Neural crest cell (in vitro differentiated cells): ENCODE measurements around the gene SEMA4D. TPM values are rescaled to one million over a fixed set of nuclear protein-coding genes. Genes with fewer than 3 reads are reported as not detected.

Source experiments
- DNase-seq: peaks from one replicate; pipeline ENCODE4 v3.0.0; 2021; ENCODE audit warnings: low read depth, mixed read lengths, low spot score
- H3K27ac Mint-ChIP-seq: one replicate; pipeline ENCODE4 v1.8.0; 2021; ENCODE audit warnings: mild to moderate bottlenecking, mixed read lengths; ENCODE audit not compliant: unreplicated experiment
- H3K27me3 Mint-ChIP-seq: 2 replicates; pipeline ENCODE4 v1.8.0; 2021; ENCODE audit warnings: low read depth, mild to moderate bottlenecking, mixed read lengths
- H3K36me3 Mint-ChIP-seq: 2 replicates; pipeline ENCODE4 v1.8.0; 2021; ENCODE audit warnings: low read depth, mild to moderate bottlenecking, mixed read lengths
- H3K4me1 Mint-ChIP-seq: 2 replicates; pipeline ENCODE4 v1.8.0; 2021; ENCODE audit warnings: mixed read lengths
- H3K4me3 Mint-ChIP-seq: one replicate; pipeline ENCODE4 v1.8.0; 2021; ENCODE audit warnings: mild to moderate bottlenecking, mixed read lengths
- H3K9me3 Mint-ChIP-seq: 2 replicates; pipeline ENCODE4 v1.8.0; 2021; ENCODE audit warnings: mixed read lengths
- CTCF ChIP-seq: fragments of 200-600 bp; sonication (generic); conservative IDR thresholded peaks from 2 replicates; pipeline ENCODE4 v1.5.0; 2021; ENCODE audit warnings: antibody characterized with exemption, mild to moderate bottlenecking
- total RNA-seq: library from RNA; stranded (reverse); gene quantifications from 2 replicates; pipeline ENCODE4 v1.2.1, GENCODE V29; 2021

The SEMA4D gene
- total RNA-seq, 1 donor from 2014 or later, result 33.5 TPM

GRCh38 chr9:89414670-89415324 lies 83.1 kb downstream of the SEMA4D start:
- DNase-seq, result no peak
- Mint-ChIP-seq H3K27me3 (peaks cover 93% of the 10 kb centered on the region), H3K27ac (no peak overlapping the region), H3K36me3 (peaks cover 10% of the 10 kb centered on the region), H3K4me1 (peaks cover 22% of the 10 kb centered on the region), H3K9me3 (no peaks in the 10 kb centered on the region), H3K4me3 (no peak overlapping the region)
- no peak for TF ChIP-seq CTCF

GRCh38 chr9:89413963-89414638 lies 83.8 kb downstream of the SEMA4D start:
- Mint-ChIP-seq H3K9me3 (no peaks in the 10 kb centered on the region), H3K27me3 (peaks cover 94% of the 10 kb centered on the region), H3K27ac (no peak overlapping the region), H3K4me1 (peaks cover 22% of the 10 kb centered on the region), H3K4me3 (no peak overlapping the region), H3K36me3 (peaks cover 13% of the 10 kb centered on the region)
- no peak for DNase-seq
- no peak for TF ChIP-seq CTCF

- no peak overlapping the region for H3K4me3 Mint-ChIP-seq
- peaks cover 13% of the 10 kb centered on the region for H3K36me3 Mint-ChIP-seq
- TF ChIP-seq CTCF, result no peak
- peak; percentile 17 for DNase-seq
- H3K4me1 Mint-ChIP-seq, result peaks cover 22% of the 10 kb centered on the region
- no peaks in the 10 kb centered on the region for H3K9me3 Mint-ChIP-seq
- H3K27ac Mint-ChIP-seq, result no peak overlapping the region
- peaks cover 93% of the 10 kb centered on the region for H3K27me3 Mint-ChIP-seq
Measured at GRCh38 chr9:89412951-89413350, 85.0 kb downstream of the SEMA4D start.

GRCh38 chr9:89412541-89412940 lies 85.4 kb downstream of the SEMA4D start:
- H3K27me3 Mint-ChIP-seq, result peaks cover 92% of the 10 kb centered on the region
- peaks cover 22% of the 10 kb centered on the region for H3K4me1 Mint-ChIP-seq
- H3K9me3 Mint-ChIP-seq, result peaks cover 2% of the 10 kb centered on the region
- no peak for TF ChIP-seq CTCF
- H3K4me3 Mint-ChIP-seq, result no peak overlapping the region
- no peak overlapping the region for H3K27ac Mint-ChIP-seq
- peaks cover 15% of the 10 kb centered on the region for H3K36me3 Mint-ChIP-seq
- no peak for DNase-seq

GRCh38 chr9:89411759-89412158 lies 86.2 kb downstream of the SEMA4D start:
- peaks cover 92% of the 10 kb centered on the region for H3K27me3 Mint-ChIP-seq
- H3K9me3 Mint-ChIP-seq, result peaks cover 4% of the 10 kb centered on the region
- H3K27ac Mint-ChIP-seq, result peak overlapping the region; percentile 9
- no peak for DNase-seq
- no peak overlapping the region for H3K4me3 Mint-ChIP-seq
- TF ChIP-seq CTCF, result no peak
- peaks cover 17% of the 10 kb centered on the region for H3K36me3 Mint-ChIP-seq
- peaks cover 22% of the 10 kb centered on the region for H3K4me1 Mint-ChIP-seq
